Body of pancreas (tissue), 4 donors: ENCODE data around the gene SPATA13.

Experiments
- CTCF ChIP-seq, 7 experiments: fragments of 450-650 bp in 4 of 7; fragments of 200-600 bp in 3 of 7; sonication (generic) in 3 of 7; IDR thresholded peaks; one replicate each; pipeline ENCODE4 v1.5.1; 2016 to 2019; ENCODE audit warnings: antibody characterized with exemption in 7 of 7
- POLR2A ChIP-seq, 3 donors: fragments of 450-650 bp; IDR thresholded peaks; one replicate each; pipeline ENCODE4 v1.6.1; 2016; ENCODE audit warnings: antibody characterized with exemption in 3 of 3, mild to moderate bottlenecking in 2 of 3

GRCh38 chr13:24134231-24134630, 26.3 kb upstream of the SPATA13 start:
- no peak for TF ChIP-seq CTCF (IDR thresholded peaks at IDR 0.05)
- TF ChIP-seq POLR2A (IDR thresholded peaks at IDR 0.05): no peak
